ENCODE results near the gene LIPC.

LIPC gene

GRCh38 chr15:58436552-58436951 lies 4.8 kb downstream of the LIPC start:
- no peak for DNase-seq (ENCODE audit: low spot score)

DNA sequence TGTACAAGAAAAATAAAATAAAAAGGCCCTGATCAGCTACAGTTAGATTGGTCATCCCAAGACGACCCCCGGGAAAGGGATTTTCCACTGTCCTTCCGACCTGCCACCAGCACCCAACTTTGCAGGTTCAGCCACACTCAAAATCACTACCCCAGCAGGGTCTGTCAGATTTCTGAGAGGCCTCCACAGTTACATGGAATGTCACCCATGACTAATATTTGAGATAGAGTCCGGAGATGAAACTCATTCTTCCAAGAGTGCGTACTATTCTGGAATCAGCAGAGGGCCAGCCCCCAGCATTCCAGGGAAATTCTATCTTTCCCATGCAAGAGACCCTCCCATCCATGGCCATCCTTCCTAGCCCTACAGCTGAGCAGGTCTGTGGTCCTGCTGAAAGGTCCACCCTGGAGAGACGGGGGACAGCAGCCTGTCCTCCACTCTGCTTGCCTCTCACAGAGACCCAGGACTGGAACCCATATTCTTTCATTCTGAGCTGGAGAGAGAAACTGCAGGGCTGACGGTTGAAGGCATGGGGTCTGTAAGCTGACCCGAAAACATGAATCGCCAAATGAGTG lies 5.8 kb downstream of the LIPC start:
- no peak for DNase-seq (ENCODE audit: low spot score)

- DNase-seq (ENCODE audit: low spot score) = no peak
Measured at GRCh38 chr15:58438111-58438510, 6.3 kb downstream of the LIPC start.

DNA sequence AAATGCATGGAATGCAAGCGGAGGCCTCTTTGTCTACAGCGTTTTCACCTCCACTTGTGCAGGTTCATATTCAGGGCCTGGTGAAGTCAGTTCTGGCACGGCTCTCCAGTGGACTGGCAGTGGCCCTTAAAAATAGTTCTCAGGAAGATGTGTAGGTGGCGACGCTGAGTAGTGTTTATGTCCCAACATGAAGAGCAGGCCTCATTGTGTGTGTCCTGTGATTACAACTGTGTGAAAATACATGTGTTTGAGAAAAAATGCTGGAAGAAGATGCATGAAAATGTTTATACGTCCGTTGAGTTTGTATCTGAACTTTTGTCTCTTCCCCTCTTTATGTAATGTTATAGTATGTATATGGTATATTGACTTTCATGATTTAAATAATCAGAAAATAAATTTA lies 7.2 kb downstream of the LIPC start:
- DNase-seq (ENCODE audit: low spot score) = peak; percentile 45

GRCh38 chr15:58440158-58440910 lies 8.5 kb downstream of the LIPC start:
- peak; percentile 80 for DNase-seq (ENCODE audit: low spot score)

DNA sequence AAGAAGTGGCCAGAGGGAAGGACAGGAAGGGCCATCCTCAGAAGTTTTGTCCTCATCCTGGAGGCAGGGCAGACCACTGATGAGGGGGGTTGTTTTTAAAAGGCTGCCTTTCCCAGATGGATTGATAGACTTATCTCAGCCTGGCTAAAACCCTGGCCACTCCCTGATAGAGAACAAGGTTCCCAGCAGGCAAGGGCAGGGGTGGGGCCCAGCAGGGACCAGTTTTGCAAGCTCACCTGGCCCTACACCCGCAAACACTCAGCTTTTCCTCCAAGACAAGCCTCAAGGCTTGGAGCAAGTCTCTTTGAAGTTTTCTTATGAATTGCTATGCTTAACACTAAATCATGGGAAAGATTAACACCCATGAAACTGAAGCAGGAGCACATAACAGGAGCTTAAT lies 9.1 kb downstream of the LIPC start:
- DNase-seq (ENCODE audit: low spot score) = no peak

GRCh38 chr15:58441376-58442070 lies 9.7 kb downstream of the LIPC start:
- peak; percentile 78 for DNase-seq (ENCODE audit: low spot score)

GRCh38 chr15:58442122-58442521 lies 10.3 kb downstream of the LIPC start:
- DNase-seq (ENCODE audit: low spot score) = no peak

DNA sequence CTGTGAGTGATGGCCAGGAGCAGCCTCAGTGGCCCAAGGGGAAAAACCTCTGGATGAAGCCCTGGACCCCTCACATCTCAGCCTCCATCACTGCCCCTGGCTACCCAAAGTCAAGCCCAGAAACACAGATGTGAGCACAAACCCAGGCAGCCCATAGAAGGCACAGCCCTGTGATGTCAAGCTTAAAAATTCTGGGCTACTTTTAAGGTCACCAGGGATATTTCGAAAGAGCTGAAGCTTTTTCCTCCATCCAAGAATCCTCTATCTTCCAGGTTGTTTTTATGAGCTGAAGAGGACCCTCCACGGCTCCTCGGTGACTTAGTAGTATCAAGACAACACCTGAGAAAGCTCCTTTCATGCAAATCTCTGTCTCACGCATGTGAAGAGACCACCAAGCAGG lies 11.5 kb downstream of the LIPC start:
- no peak for DNase-seq (ENCODE audit: low spot score)

- no peak for DNase-seq (ENCODE audit: low spot score)
Measured at GRCh38 chr15:58444056-58444455, 12.3 kb downstream of the LIPC start.

GRCh38 chr15:58444658-58445332 lies 13.0 kb downstream of the LIPC start:
- no peak for DNase-seq (ENCODE audit: low spot score)

- no peak for DNase-seq (ENCODE audit: low spot score)
Measured at GRCh38 chr15:58445865-58446264, 14.1 kb downstream of the LIPC start.

DNA sequence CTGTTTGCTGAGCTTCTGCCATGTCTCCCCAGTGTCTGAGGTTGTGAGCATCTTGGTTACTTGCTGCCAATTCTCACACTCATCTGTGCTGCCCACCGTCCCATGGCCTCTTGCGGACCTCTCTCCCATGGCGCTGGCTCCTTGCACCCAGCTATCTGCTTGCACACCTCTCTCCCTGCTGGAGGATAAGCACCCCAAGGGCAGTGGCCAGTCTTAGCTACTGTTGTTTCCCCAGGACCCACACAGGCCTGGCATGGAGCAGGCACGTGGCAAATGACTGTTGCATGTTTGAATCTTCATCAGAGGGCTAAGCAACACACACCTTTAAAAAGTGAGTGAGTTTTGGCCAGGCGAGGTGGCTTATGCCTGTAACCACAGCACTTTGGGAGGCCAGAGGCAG lies 14.7 kb downstream of the LIPC start:
- no peak for DNase-seq (ENCODE audit: low spot score)

DNA sequence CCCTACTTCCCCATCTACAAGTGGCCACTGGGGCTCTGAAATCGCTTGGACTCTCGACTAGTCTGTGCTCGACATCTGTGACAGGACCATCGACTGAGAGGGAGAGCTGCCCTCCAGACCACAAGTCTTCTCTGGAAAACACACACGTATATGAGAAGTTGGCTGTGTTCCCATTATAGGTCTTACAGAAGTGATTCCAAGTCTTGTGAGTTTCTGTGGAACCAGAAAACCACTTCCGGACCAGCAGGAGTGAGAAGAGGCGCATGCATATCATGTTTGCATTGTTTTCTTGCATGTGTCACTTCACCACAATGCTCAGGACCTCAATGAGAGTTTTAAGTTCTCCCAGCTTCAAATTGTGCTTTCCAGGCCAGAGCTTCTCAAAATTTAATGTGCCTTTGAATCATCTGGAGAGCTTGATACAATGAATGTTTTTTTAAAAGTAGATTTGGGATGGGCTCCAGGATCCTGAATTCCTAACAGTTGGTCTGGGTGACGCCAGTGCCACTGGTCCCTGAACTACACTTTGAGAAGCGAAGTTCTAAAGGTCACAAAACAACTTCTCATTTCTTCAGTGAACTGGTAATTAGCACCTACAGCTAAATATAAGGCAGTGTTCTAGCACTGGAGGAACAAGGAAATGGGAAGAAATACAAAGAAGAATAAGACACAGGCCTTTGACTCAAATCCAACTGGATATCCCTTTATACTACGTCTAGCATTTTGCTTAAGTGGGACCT lies 15.7 kb downstream of the LIPC start:
- DNase-seq (ENCODE audit: low spot score) = peak; percentile 74

DNA sequence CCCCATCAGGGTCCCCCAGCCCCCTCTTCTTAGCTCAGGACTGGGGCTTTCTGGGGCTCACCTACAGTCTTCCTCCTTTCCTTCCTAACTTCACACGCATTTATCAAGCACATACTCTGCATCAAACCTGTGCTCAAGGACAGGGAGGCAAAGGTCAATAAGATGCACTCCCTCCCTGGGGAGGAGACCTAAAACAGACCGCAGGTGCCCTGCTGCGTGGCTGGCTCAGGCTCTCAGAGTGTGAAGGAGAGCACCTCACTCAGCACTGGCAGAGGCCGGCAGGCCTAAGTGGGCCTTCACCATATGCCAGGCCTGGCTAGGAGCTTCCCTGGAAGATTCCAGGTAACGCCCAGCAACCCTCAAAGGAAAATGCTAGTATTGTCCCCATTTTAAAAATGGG lies 16.5 kb downstream of the LIPC start:
- no peak for DNase-seq (ENCODE audit: low spot score)

- DNase-seq (ENCODE audit: low spot score) = no peak
Measured at GRCh38 chr15:58448906-58449305, 17.1 kb downstream of the LIPC start.

DNA sequence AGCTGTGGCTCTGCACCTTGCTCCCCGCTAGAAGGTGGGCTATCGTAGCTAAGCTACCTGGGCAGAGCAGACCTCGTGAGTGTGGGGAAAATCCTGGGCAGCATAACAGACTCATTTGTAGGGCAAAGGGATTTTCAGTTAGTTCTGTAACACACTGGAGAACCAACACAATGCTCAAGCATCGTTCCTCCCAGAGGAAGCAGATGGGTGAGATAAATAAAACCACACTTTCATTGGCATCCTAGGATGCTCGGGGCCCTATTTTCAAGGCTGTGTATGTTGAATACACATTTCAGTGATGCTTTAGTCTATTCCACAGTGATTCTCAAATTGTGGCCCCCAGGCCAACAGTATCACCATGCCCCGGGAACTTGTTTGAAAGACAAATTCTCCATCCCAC lies 20.0 kb downstream of the LIPC start:
- no peak for DNase-seq (ENCODE audit: low spot score)

GRCh38 chr15:58452775-58453174 lies 21.0 kb downstream of the LIPC start:
- no peak for DNase-seq (ENCODE audit: low spot score)

DNA sequence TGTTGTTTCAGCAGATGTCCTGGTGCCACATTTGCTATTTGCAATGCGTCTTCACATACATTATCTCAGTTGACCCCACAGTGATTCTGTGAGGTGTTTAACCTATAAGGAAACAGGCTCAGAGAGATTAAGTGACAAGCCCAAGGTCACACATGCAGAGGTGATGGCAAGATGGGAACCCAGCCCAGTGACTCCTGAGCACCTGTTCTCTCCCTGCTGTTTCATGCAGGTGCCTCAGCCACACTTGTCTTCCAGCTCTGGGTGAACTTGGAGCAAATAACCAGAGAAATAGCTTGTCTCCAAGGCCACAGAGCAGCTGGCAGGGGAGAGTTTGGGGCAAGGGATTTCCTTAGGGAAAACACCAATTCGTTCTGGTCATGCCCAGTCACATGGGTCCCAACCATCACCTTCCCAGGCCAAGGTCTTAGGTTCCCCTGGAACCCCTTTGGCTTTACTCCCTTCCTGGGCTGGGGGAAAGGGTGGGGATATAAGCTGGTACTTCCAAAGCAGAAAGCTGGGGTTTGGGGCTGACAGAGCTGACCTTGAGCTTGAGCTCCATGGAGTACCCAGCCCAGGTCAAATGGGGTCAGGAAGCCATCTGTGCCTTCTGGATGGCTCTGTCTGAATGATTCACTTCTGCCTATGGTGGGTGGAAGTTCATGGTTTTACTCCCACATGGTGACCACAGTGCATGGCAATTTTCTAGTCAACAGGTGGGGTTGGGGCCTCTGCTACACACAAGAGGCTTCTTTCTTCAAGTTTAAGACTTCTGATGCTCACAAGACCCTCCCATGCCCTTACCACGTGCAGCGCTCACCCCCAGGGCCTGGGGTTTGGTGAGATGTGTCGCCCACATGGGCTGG lies 22.4 kb downstream of the LIPC start:
- DNase-seq (ENCODE audit: low spot score) = no peak

- no peak for DNase-seq (ENCODE audit: low spot score)
Measured at GRCh38 chr15:58454950-58455401, 23.2 kb downstream of the LIPC start.

DNA sequence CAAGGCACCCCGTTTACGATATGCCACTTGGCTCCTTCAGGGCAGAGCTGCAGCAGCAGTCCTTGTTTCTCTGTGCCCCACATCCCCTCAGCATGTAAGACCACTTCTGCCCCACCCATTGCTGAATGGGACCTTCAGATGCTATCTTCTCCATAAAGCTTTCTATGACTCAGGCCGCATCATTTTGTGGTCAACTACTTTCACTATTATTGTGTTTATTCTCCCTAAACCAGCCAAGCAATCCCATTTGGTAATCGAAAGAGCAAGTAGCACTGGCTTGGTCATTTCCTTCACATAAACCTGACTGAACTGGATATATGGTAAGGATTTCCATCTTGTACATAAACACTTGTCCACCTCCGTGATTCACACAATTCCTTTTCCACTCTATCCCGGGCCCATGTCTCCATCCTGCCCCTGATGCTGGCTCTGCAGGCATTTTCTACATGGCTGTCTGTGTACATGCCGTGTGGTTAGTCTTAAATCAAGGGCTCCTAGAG lies 25.7 kb downstream of the LIPC start:
- peak; percentile 67 for DNase-seq (ENCODE audit: low spot score)

All from AG08395 (cell line).